GM12865 (cell line): Measurements from ENCODE around the gene HELT.
"Not testable (repeated sequence)": the region's sequence is repeated elsewhere in the genome, so short reads cannot be mapped to it uniquely, and the experiment has no call there.

ENCODE experiments used
- DNase-seq: peaks from one replicate; pipeline ENCODE4 v3.0.0; 2010; ENCODE audit warnings: low read depth
- H3K4me3 ChIP-seq: 2 replicates; pipeline ENCODE4 v1.5.1; 2011; ENCODE audit warnings: mild to moderate bottlenecking, low read depth, low read length, control low read depth
- TF ChIP-seq, protein P1 (sequence below): IDR thresholded peaks from 2 replicates; pipeline ENCODE4 v1.5.1; 2011; ENCODE audit warnings: low read length, control low read depth, low read depth, inconsistent platforms; ENCODE audit not compliant: insufficient read depth; ENCODE audit errors: missing control alignments

HELT gene

DNA sequence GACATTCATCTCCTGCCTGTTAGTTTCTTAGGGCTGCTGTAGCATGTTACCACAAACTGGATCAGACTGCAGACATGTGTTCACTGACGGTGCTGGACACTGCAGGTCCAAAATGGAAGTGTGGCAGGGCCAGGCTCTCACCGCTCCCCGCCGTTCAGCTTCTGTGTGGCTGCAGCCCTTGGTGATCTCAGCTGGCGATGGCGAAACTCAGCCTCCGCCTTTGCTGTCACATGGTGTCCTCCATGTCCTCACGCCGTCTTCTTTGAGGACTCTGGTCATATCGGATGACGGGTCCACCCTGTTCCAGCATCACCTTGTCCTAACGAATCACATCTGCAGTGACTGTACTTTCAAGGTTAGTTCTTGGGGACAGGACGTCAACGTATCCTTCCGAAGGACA, 25.9 kb upstream of the HELT start:
- DNase-seq, result no peak
- no peak overlapping the region for H3K4me3 ChIP-seq
- TF ChIP-seq, protein P1, sequence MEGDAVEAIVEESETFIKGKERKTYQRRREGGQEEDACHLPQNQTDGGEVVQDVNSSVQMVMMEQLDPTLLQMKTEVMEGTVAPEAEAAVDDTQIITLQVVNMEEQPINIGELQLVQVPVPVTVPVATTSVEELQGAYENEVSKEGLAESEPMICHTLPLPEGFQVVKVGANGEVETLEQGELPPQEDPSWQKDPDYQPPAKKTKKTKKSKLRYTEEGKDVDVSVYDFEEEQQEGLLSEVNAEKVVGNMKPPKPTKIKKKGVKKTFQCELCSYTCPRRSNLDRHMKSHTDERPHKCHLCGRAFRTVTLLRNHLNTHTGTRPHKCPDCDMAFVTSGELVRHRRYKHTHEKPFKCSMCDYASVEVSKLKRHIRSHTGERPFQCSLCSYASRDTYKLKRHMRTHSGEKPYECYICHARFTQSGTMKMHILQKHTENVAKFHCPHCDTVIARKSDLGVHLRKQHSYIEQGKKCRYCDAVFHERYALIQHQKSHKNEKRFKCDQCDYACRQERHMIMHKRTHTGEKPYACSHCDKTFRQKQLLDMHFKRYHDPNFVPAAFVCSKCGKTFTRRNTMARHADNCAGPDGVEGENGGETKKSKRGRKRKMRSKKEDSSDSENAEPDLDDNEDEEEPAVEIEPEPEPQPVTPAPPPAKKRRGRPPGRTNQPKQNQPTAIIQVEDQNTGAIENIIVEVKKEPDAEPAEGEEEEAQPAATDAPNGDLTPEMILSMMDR, result no peak

DNA sequence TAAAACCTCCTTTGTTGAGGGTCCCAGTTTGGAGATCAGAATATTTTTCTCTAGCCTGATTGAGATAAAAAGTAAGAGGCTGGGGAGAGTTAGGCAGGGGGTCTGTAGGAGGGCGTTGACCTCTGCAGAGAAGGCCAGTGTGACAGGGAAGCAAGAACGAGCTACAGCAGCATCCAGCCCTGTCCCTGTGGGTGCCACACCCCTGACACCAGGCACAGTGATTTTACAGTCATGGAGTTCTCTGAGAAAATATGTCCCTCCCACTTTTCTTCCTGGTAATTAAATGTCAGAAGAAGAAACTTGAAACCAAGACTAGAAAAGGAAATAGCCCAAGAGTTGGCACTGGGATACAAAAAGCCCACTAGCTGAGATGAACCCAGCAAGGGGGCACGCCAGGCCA, 25.0 kb upstream of the HELT start:
- DNase-seq, result no peak
- no peak overlapping the region for H3K4me3 ChIP-seq
- TF ChIP-seq, protein P1, result no peak

DNA sequence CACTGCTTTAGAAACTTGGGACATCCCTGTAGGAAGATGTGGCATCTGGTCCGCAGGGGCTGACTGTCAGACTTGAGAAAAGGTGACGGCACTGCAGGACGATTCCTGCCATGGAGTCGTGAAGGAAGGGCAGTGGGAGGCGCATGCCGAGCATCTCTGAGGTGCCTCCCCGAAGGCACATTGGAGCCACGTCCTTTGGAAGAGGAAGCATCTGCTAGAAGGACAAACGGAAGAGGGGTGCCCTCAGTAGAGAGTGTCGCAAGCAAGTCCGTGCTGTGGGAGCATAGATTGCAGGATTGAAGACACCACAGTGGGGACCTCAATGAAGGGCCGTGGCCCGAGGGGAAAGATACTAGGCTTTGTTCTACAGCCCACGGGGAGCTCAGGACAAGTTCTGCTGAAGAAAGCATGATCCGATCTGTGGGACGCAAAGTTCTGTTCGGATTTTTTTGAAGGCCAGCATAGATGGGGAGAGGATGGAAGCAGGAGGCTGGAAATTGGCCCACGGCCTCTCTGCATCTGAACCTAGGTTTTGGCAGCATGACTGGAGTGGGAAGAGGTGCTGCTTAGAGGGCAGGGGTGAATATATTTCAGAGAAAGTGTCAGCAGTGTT, 24.2 kb upstream of the HELT start:
- DNase-seq, result no peak

DNA sequence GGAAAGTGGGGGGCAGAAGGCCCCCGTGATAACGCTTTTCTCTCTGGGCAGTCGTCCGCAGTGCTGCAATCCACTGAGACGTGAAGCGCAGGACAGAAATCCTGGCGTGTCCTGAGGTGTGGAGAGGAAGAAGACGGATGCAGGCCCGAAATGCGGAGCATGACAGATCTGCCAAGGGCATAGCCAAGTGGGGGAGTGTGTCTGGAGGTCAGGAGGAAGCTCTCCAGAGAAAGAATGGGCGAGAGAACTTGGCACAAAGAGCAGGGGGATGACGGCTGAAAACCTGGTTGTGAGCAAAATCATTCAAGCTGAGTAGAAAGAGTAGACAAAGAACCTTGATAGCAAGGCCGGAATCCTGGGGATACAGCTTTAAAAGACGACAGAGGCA, 23.7 kb upstream of the HELT start:
- H3K4me3 ChIP-seq, result no peak overlapping the region
- TF ChIP-seq, protein P1, result no peak
- no peak for DNase-seq

More for the DNA sequence above, 24.2 kb upstream of the HELT start:
- TF ChIP-seq, protein P1, result no peak
- H3K4me3 ChIP-seq, result no peak overlapping the region

DNA sequence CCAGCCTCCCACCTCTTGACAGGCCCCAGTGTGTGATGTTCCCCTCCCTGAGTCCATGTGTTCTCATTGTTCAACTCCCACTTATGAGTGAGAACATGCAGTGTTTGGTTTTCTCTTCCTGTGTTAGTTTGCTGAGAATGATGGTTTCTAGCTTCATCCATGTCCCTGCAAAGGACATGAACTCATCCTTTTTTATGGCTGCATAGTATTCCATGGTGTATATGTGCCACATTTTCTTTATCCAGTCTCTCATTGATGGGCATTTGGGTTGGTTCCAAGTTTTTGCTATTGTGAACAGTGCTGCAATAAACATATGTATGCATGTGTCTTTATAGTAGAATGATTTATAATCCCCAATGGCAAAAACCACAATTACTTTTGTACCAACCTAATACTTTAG, 20.6 kb upstream of the HELT start:
- not testable (repeated sequence) for DNase-seq, H3K4me3 ChIP-seq

DNA sequence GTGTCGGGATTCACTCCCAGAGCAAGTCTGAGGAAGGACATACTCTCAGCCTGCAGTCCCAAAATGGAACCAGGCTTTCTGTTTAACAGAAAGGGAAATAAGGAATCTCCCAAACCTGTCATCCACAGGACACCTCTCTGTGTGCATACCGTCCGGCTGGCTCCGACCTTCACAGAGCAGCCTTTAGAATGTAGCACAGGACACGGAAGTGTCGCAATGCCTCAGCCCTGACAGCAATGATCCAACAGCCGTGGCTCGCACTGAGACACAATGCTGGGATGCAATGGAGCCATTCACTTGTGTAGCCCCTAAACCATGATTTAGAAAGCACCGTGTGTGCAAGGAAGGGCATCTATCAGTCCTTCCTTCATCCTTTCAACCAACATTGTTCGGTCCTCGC, 15.5 kb upstream of the HELT start:
- H3K4me3 ChIP-seq, result no peak overlapping the region
- TF ChIP-seq, protein P1, result no peak
- no peak for DNase-seq

DNA sequence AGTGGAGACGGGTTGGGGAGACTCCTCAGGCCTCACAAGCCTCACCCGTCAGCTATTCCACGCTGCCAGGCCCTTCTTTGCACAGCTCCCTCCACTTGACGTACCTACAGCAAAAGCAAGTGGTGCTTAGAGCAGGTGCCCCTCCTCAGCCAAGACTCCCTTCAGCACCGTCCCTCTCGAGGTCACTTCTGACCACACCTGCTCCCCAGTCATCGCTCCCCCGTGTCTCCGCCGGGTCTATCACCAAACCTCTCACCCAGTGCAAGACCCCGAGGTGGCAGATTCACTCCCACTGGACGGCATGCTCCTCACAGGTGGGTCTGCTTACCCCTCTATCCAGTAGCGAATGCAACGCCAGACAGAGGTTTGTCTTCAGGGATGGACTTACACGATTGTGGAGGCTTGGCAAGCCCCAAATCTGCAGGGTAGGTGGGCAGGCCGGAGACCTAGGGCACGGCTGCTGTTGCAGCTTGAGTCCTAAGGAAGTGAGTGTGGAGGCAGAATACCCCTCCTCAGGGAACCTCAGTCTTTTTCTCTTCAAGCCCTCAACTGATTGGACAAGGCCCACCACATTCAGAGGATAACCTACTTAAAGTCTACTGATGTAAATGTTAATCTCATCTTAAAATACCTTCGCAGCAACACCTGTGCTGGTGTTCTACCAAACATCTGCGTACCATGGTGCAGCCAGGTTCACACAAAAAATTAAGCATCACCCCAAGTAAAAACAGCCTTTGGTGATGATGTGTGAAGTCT, 14.5 kb upstream of the HELT start:
- no peak overlapping the region for H3K4me3 ChIP-seq
- DNase-seq, result no peak
- TF ChIP-seq, protein P1, result no peak
